HL-60 (cell line): ENCODE data around the gene CLSTN1.

Experiments
- DNase-seq, 2 experiments: peaks; one replicate each; pipeline ENCODE4 v3.0.0-alpha.2; 2010 to 2020; ENCODE audit warnings: low read depth in 1 of 2, low spot score in 1 of 2
- H3K27ac ChIP-seq: fragments of 250-450 bp; sonication (Bioruptor Pico); replicated peaks from 2 replicates; pipeline ENCODE4 v1.5.1; 2020; ENCODE audit warnings: mild to moderate bottlenecking, moderate library complexity
- H3K27me3 ChIP-seq: fragments of 250-450 bp; sonication (Bioruptor Pico); 2 replicates; pipeline ENCODE4 v1.5.1; 2021; ENCODE audit warnings: mild to moderate bottlenecking, moderate library complexity; ENCODE audit not compliant: insufficient read depth, poor library complexity, severe bottlenecking
- H3K4me3 ChIP-seq: replicated peaks from 2 replicates; pipeline ENCODE4 v1.5.1; 2011; ENCODE audit warnings: mild to moderate bottlenecking, control low read depth, low read length; ENCODE audit not compliant: insufficient read depth
- GABPA ChIP-seq: IDR thresholded peaks from 2 replicates; pipeline ENCODE4 v1.6.1; 2012; ENCODE audit warnings: low read depth
- POLR2AphosphoS5 ChIP-seq: IDR thresholded peaks from 2 replicates; pipeline ENCODE4 v1.6.1; 2012; ENCODE audit warnings: low read depth
- SPI1 ChIP-seq: IDR thresholded peaks from 2 replicates; pipeline ENCODE4 v1.6.1; 2012; ENCODE audit warnings: low read depth, mild to moderate bottlenecking, borderline replicate concordance
- TF ChIP-seq, protein P1 (sequence below): IDR thresholded peaks from 2 replicates; pipeline ENCODE4 v1.6.1; 2012; ENCODE audit warnings: low read depth; ENCODE audit not compliant: insufficient replicate concordance
- TF ChIP-seq, protein P2 (sequence below): IDR thresholded peaks from one replicate; pipeline ENCODE4 v1.5.1; 2011; ENCODE audit warnings: low read length, control low read depth, inconsistent platforms; ENCODE audit not compliant: insufficient read depth

The CLSTN1 gene

DNA sequence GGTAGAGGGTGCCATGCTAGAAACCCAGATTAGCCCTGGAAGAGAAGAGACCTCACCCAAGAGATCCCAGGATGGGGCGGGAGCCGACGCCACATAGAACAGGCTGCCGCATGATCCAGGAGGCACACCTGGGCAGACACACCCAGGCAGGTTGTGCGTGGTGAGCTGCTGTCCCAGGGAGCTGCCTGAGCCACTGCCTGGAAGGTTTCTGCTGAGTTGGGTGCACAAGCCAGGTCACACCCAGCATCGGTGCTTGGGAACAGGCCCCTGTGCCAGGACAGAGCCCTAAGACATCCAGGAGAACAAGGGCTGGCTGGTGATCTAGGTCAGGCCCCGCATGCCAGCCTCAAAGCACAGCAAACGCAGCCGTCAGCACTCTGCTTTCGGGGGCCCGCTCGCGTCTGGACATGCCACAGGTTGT lies 46.1 kb upstream of the CLSTN1 start:
- TF ChIP-seq, protein P1, sequence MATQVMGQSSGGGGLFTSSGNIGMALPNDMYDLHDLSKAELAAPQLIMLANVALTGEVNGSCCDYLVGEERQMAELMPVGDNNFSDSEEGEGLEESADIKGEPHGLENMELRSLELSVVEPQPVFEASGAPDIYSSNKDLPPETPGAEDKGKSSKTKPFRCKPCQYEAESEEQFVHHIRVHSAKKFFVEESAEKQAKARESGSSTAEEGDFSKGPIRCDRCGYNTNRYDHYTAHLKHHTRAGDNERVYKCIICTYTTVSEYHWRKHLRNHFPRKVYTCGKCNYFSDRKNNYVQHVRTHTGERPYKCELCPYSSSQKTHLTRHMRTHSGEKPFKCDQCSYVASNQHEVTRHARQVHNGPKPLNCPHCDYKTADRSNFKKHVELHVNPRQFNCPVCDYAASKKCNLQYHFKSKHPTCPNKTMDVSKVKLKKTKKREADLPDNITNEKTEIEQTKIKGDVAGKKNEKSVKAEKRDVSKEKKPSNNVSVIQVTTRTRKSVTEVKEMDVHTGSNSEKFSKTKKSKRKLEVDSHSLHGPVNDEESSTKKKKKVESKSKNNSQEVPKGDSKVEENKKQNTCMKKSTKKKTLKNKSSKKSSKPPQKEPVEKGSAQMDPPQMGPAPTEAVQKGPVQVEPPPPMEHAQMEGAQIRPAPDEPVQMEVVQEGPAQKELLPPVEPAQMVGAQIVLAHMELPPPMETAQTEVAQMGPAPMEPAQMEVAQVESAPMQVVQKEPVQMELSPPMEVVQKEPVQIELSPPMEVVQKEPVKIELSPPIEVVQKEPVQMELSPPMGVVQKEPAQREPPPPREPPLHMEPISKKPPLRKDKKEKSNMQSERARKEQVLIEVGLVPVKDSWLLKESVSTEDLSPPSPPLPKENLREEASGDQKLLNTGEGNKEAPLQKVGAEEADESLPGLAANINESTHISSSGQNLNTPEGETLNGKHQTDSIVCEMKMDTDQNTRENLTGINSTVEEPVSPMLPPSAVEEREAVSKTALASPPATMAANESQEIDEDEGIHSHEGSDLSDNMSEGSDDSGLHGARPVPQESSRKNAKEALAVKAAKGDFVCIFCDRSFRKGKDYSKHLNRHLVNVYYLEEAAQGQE, result no peak
- TF ChIP-seq SPI1 (no peak), GABPA (no peak), POLR2AphosphoS5 (no peak)
- TF ChIP-seq, protein P2, sequence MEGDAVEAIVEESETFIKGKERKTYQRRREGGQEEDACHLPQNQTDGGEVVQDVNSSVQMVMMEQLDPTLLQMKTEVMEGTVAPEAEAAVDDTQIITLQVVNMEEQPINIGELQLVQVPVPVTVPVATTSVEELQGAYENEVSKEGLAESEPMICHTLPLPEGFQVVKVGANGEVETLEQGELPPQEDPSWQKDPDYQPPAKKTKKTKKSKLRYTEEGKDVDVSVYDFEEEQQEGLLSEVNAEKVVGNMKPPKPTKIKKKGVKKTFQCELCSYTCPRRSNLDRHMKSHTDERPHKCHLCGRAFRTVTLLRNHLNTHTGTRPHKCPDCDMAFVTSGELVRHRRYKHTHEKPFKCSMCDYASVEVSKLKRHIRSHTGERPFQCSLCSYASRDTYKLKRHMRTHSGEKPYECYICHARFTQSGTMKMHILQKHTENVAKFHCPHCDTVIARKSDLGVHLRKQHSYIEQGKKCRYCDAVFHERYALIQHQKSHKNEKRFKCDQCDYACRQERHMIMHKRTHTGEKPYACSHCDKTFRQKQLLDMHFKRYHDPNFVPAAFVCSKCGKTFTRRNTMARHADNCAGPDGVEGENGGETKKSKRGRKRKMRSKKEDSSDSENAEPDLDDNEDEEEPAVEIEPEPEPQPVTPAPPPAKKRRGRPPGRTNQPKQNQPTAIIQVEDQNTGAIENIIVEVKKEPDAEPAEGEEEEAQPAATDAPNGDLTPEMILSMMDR, result no peak
- no peak overlapping the region for H3K27ac ChIP-seq
- H3K27me3 ChIP-seq, result no peaks in the 10 kb centered on the region
- H3K4me3 ChIP-seq, result no peak overlapping the region
- DNase-seq, result no peak

DNA sequence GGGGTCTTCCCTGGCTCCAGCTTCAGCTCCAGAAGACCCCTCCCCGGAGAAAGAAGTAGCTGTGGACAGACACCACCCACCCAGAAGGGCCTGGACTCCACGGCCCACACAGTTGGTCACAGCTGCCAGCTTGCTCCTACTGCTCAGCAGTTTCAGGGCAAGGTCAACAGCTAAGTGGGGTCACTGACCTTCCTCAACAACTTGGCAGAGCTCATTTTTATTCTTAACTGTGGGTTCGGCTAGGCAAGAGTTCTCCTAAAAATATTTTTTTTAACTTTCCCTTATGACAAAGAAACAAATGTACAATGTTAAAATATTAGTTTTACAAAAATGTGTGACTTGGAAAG lies 44.5 kb upstream of the CLSTN1 start:
- H3K27ac ChIP-seq, result no peak overlapping the region
- TF ChIP-seq POLR2AphosphoS5, result no peak
- TF ChIP-seq, protein P2, result no peak
- no peak for TF ChIP-seq GABPA
- no peak for TF ChIP-seq SPI1
- TF ChIP-seq, protein P1, result no peak
- H3K4me3 ChIP-seq, result no peak overlapping the region
- no peak for DNase-seq
- H3K27me3 ChIP-seq, result no peaks in the 10 kb centered on the region

DNA sequence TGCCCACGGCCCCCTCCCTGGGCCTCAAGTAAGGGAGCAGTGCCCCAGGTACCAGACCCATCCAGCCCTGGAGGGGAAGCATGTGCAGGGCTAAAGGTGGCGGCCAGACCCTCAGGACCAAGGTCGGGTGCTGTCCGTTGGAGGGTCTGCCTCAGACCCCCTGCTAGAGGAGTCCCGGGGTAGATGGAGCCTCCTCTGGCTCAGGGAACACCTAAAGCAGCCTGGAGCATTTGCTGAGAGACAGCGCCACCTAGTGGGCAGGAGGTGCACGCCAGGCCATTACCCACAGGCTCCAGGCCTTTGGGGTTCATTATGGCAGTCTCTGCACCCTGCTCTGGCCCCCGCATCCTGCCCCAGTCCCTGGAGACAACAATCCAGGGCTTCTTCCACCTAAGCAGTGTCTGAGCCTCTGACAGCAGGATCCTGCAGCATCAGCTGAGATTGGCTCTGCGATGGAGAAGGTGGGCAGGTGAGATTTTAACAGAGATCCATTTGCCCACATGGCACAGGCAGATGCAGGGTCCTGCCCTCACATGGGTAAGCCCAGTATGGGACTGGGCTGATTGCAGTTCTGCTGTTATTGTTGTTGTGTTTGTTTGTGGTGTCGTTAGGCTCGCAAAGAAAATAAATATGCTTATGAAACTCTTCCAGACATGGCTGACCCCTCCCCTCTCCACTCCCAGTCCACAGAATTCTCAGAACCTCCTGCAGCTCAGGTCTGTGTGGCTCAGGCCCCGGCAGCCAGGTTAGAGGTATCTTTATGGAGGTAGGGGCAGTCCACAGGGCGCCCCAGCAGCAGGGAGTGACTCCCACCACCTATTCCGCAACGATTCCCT lies 43.9 kb upstream of the CLSTN1 start:
- Histone ChIP-seq H3K4me3 (no peak overlapping the region), H3K27me3 (no peaks in the 10 kb centered on the region), H3K27ac (no peak overlapping the region)
- TF ChIP-seq, protein P1, result no peak
- TF ChIP-seq, protein P2, result peak; percentile 97
- peak in 1 of 2 experiments; percentile 78 for DNase-seq
